C4-2B (cell line): ENCODE measurements around the gene IL4.

Source experiments
- H3K27ac ChIP-seq: fragments of 450-650 bp; 2 replicates; pipeline ENCODE4 v1.5.1; 2017
- ZFX ChIP-seq: fragments of 450-650 bp; IDR thresholded peaks from 2 replicates; pipeline ENCODE4 v1.6.1; 2017
- TF ChIP-seq, protein P1 (sequence below): fragments of 450-650 bp; conservative IDR thresholded peaks from 2 replicates; pipeline ENCODE4 v1.5.1; 2017; ENCODE audit warnings: mild to moderate bottlenecking

IL4 gene

DNA sequence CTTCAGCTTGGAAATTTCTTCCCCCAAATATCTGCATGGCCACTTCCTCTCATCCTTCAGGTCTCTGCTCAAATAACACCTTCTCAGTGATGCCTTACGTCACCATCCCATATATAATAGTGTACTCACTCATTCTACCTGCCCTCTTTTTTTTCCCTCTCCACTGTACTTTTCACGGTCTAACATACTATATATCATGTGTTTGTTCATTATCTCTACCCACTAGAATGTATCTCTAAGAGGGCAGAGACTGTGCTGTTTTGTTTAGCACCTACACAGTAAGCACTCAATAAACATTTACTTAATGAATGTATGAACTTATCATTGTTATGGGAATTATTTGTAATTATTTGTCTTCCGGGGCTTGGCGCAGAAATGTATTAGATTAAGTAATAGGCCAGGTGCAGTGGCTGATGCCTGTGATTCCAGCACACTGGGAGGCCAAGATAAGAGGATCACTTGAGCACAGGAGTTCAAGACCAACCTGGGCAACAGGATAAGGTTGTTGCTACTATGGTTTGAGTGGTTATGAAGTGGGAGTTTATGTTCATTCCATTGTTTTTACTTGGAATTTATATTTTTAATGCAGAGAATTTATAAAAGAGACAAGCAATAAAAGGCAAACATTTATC lies 21.8 kb upstream of the IL4 start:
- no peak overlapping the region for H3K27ac ChIP-seq
- no peak for TF ChIP-seq ZFX
- TF ChIP-seq, protein P1, sequence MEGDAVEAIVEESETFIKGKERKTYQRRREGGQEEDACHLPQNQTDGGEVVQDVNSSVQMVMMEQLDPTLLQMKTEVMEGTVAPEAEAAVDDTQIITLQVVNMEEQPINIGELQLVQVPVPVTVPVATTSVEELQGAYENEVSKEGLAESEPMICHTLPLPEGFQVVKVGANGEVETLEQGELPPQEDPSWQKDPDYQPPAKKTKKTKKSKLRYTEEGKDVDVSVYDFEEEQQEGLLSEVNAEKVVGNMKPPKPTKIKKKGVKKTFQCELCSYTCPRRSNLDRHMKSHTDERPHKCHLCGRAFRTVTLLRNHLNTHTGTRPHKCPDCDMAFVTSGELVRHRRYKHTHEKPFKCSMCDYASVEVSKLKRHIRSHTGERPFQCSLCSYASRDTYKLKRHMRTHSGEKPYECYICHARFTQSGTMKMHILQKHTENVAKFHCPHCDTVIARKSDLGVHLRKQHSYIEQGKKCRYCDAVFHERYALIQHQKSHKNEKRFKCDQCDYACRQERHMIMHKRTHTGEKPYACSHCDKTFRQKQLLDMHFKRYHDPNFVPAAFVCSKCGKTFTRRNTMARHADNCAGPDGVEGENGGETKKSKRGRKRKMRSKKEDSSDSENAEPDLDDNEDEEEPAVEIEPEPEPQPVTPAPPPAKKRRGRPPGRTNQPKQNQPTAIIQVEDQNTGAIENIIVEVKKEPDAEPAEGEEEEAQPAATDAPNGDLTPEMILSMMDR = no peak

DNA sequence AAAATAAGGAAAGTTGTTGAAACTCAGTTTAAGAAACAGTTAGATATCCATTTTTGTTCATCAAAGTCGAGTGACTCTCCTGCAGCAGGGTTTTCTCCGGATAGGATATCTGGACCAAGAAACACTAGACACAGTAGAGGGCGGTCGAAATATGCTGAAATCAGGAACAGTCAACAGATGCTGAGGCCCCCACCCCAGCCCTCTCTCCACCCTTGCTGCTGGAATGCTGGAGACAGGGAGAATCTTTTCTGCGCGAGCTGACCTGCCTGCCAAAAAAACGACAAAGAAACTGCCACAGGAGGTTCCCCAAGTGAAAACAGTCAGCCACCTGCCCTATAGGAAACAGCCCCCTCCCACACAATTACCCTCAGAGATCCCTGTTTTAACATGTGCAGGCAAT lies 20.1 kb upstream of the IL4 start:
- H3K27ac ChIP-seq = no peak overlapping the region
- TF ChIP-seq ZFX = no peak
- TF ChIP-seq, protein P1 = no peak

DNA sequence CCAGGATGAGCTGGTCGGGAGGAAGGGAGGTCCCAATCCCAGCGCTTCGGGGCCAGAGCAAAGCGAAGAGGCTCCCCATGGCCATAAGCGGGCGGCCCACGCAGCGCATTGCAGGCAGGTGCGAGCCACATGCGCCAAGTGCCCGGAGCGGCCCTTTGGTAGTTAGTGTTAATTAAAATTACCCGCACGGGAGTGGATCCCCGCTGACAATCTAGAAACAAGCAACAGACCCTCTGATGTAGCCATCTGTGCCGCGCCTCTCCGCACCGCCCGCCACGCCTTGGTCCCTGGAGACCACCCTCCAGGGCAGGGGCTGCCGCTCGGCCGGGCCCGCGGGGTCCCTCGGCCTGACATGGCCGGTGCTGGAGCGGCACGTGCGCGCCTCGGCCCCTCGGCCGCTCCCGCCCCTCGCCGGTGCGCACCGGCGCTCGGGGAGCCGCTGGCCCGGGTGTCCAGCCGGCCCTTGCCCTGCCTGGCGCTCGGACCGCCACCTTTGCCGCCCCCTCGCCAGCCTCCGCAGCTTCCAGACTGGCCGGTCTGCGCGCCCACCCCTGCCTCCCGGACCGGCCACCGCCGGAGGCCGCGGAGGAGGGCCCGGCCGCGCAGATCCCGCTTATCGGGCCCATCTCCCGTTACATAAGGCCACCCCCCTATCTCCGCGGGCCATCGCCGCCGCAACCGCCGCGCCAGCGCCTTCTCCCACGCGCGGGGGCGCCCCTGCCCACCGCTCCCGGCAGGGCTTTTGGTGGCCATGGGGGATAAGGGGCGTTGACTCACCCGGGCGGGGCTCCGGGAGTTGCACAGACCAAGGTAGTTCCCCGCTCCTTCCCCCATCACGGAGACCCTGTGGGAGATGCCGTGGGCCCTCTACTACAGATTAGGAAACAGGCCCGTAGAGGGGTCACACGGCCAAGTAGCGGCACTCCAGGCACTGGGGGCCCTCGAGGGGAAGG lies 17.7 kb upstream of the IL4 start:
- no peak overlapping the region for H3K27ac ChIP-seq
- TF ChIP-seq, protein P1 = no peak
- TF ChIP-seq ZFX = no peak

DNA sequence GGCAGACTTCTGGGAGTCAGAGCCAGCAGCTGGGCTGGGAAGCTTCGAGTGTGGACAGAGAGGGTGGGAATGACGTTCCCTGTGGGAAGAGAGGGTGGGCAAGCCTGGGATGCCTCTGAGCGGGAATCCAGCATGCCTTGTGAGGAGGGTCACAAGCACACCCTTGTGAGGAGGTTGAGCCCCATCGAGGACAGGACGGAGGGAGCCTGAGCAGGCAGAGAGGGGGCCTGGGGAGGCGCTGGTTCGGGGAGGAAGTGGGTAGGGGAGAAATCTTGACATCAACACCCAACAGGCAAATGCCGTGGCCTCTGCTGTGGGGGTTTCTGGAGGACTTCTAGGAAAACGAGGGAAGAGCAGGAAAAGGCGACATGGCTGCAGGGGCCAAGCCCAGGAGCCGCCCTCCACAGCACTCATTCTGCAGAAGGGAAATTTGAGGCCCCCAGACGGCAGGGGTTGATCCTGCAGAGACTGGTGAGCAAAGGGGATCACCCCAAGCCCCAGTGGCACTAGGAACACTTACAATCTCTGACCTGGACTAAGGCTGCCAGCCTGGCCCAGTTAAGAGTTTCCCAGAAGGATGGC lies 16.9 kb upstream of the IL4 start:
- H3K27ac ChIP-seq = no peak overlapping the region

DNA sequence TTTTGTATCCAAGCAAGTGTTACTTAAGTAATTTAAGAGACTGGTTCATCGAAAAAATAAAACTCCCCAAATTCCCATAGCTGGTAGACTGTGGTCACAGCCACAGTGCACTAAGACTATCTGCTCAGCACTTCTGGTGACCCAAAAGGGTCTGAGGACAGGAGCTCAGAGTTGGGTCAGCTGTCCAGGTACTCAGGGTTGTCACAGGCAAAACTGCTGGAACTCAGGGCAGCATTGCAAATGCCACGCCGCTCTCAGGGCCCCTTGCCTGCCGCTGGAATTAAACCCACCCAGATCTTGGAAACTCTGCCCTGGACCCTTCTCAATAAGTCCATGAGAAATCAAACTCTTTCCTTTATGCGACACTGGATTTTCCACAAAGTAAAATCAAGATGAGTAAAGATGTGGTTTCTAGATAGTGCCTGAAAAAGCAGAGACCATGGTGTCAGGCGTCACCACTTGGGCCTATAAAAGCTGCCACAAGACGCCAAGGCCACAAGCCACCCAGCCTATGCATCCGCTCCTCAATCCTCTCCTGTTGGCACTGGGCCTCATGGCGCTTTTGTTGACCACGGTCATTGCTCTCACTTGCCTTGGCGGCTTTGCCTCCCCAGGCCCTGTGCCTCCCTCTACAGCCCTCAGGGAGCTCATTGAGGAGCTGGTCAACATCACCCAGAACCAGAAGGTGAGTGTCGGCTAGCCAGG lies 16.0 kb upstream of the IL4 start, which contains the start of gene IL13:
IL13 (plus strand) TSS at position 498 of the 705 bp plus-strand sequence; CDS start at position 512, 14 bp downstream.
- no peak for TF ChIP-seq ZFX
- TF ChIP-seq, protein P1 = no peak
- H3K27ac ChIP-seq = no peak within 1 kb of the TSS

More for the DNA sequence above, 16.9 kb upstream of the IL4 start:
- no peak for TF ChIP-seq ZFX
- TF ChIP-seq, protein P1 = no peak

DNA sequence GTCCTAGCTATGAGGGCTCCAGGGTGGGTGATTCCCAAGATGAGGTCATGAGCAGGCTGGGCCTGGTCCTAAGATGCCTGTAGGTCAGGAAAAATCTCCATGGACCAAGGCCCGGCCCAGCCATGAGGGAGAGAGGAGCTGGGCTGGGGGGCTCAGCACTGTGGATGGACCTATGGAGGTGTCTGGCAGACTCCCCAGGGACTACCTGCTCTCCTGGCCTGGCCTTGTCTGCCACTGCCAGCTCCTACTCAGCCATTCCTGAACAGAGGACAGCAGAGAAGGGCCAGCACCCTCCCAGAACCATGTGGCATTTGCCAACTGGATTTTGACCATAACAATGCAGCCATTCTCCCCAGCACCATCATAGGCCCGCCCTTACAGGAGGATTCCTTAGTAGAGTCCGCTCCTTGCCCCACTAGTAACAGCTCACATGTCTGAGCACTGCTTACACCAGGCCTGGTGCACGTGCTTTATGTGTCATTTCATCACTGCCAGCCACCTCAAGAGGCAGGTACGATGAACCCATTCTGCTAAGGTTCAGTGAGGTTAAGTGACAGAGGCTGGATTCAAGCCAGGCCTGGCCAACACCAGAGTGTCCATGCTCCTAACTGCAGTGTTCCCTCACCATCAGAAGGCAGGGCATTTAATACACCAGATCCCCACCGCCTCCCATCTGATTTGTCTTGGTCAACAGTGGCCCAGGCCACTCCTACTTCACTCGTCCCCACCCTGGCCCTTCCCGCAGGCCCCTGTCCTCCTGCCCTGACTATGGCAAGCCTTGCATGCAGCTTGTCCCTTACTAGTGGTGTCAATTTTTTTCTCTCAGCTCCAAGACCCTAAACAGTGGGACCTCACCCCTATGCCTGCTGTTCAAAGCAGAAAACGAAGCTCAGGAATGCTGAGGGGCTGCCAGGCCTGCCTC lies 15.1 kb upstream of the IL4 start:
- TF ChIP-seq ZFX = no peak
- TF ChIP-seq, protein P1 = no peak
- H3K27ac ChIP-seq = no peak overlapping the region
